ENCODE measurements around the gene NBEA. TPM values are rescaled to one million over a fixed set of nuclear protein-coding genes. Genes with fewer than 3 reads are reported as not detected.

The NBEA gene
- total RNA-seq, 2 experiments from 2014 or later = 3.5 to 3.8 TPM

GRCh38 chr13:34911159-34911558 lies 30.9 kb upstream of the NBEA start:
- DNase-seq = no peak
- no peak overlapping the region for H3K4me3 ChIP-seq (ENCODE audit: low read length)
- Mint-ChIP-seq H3K4me3 (no peak overlapping the region), H3K27me3 (peaks cover 21% of the 10 kb centered on the region), H3K9me3 (no peaks in the 10 kb centered on the region), H3K4me1 (ENCODE audit: low read depth) (no peaks in the 10 kb centered on the region), H3K36me3 (ENCODE audit: low read depth) (no peaks in the 10 kb centered on the region), H3K27ac (no peak overlapping the region)
- H3K4me1 ChIP-seq (ENCODE audit: insufficient read depth, low read length) = no peaks in the 10 kb centered on the region
- intact Hi-C loops (cut with DNase I, micrococcal nuclease) = no loop called here
- ChIA-PET POLR2A (no interaction called here), CTCF (no interaction called here)
- no peaks in the 10 kb centered on the region for H3K36me3 ChIP-seq (ENCODE audit: insufficient read depth, low read length)
- H3K27ac ChIP-seq (ENCODE audit: low read depth in 1 of 2, low read length in 2 of 2) = no peak overlapping the region
- peaks cover 0 to 15% of the 10 kb centered on the region in 2 experiments for H3K27me3 ChIP-seq (ENCODE audit: control insufficient read depth in 1 of 2, insufficient read depth in 2 of 2, low read length in 2 of 2)
- TF ChIP-seq CTCF (IDR thresholded peaks at IDR 0.05) = no peak
- ATAC-seq (ENCODE audit: poor library complexity) = no peak
- H3K9me3 ChIP-seq (ENCODE audit: control insufficient read depth in 1 of 2, insufficient read depth in 1 of 2, low read length in 2 of 2) = peaks cover 0 to 4% of the 10 kb centered on the region in 2 experiments

- no peak overlapping the region for H3K27ac Mint-ChIP-seq
- POLR2A ChIA-PET = no interaction called here
Measured at GRCh38 chr13:34913040-34913439, 29.0 kb upstream of the NBEA start.

GRCh38 chr13:34914416-34914815 lies 27.7 kb upstream of the NBEA start:
- Histone ChIP-seq H3K4me1 (ENCODE audit: insufficient read depth, low read length) (no peaks in the 10 kb centered on the region), H3K36me3 (ENCODE audit: insufficient read depth, low read length) (no peaks in the 10 kb centered on the region), H3K27me3 (ENCODE audit: control insufficient read depth in 1 of 2, insufficient read depth in 2 of 2, low read length in 2 of 2) (peaks cover 0 to 15% of the 10 kb centered on the region in 2 experiments), H3K4me3 (ENCODE audit: low read length) (no peak overlapping the region), H3K27ac (ENCODE audit: low read depth in 1 of 2, low read length in 2 of 2) (no peak overlapping the region), H3K9me3 (ENCODE audit: control insufficient read depth in 1 of 2, insufficient read depth in 1 of 2, low read length in 2 of 2) (peaks cover 0 to 4% of the 10 kb centered on the region in 2 experiments)
- CTCF ChIA-PET = no interaction called here
- Mint-ChIP-seq H3K27me3 (peaks cover 35% of the 10 kb centered on the region), H3K4me3 (no peak overlapping the region), H3K27ac (no peak overlapping the region), H3K4me1 (ENCODE audit: low read depth) (no peaks in the 10 kb centered on the region), H3K9me3 (no peaks in the 10 kb centered on the region), H3K36me3 (ENCODE audit: low read depth) (no peaks in the 10 kb centered on the region)
- no peak for TF ChIP-seq CTCF (IDR thresholded peaks at IDR 0.05)
- ATAC-seq (ENCODE audit: poor library complexity) = no peak
- POLR2A ChIA-PET = no interaction called here
- intact Hi-C loops (cut with DNase I, micrococcal nuclease) = no loop called here
- DNase-seq = no peak

More at GRCh38 chr13:34913040-34913439, 29.0 kb upstream of the NBEA start:
- H3K36me3 Mint-ChIP-seq (ENCODE audit: low read depth) = no peaks in the 10 kb centered on the region
- CTCF ChIA-PET = no interaction called here
- Histone ChIP-seq H3K27ac (ENCODE audit: low read depth in 1 of 2, low read length in 2 of 2) (no peak overlapping the region), H3K36me3 (ENCODE audit: insufficient read depth, low read length) (no peaks in the 10 kb centered on the region), H3K9me3 (ENCODE audit: control insufficient read depth in 1 of 2, insufficient read depth in 1 of 2, low read length in 2 of 2) (peaks cover 0 to 4% of the 10 kb centered on the region in 2 experiments), H3K4me1 (ENCODE audit: insufficient read depth, low read length) (no peaks in the 10 kb centered on the region), H3K27me3 (ENCODE audit: control insufficient read depth in 1 of 2, insufficient read depth in 2 of 2, low read length in 2 of 2) (peaks cover 0 to 15% of the 10 kb centered on the region in 2 experiments), H3K4me3 (ENCODE audit: low read length) (no peak overlapping the region)
- intact Hi-C loops (cut with DNase I, micrococcal nuclease) = no loop called here
- TF ChIP-seq CTCF (IDR thresholded peaks at IDR 0.05) = no peak
- no peaks in the 10 kb centered on the region for H3K4me1 Mint-ChIP-seq (ENCODE audit: low read depth)
- DNase-seq (no peak), ATAC-seq (ENCODE audit: poor library complexity) (no peak)
- H3K9me3 Mint-ChIP-seq = no peaks in the 10 kb centered on the region
- H3K4me3 Mint-ChIP-seq = no peak overlapping the region
- H3K27me3 Mint-ChIP-seq = peaks cover 35% of the 10 kb centered on the region

Measured in CD4-positive, alpha-beta T cell (primary cell).